Epithelial cell of esophagus (primary cell): ENCODE measurements around the gene PRDM13.
A peak's percentile ranks its signal among the peaks of the same experiment; 100 is the strongest.
"Not testable (repeated sequence)": the region's sequence is repeated elsewhere in the genome, so short reads cannot be mapped to it uniquely, and the experiment has no call there.

ENCODE experiments used
- DNase-seq: peaks from one replicate; pipeline ENCODE4 v3.0.0; 2010; ENCODE audit warnings: low read depth
- H3K4me3 ChIP-seq: 2 replicates; pipeline ENCODE4 v1.5.1; 2011; ENCODE audit warnings: mild to moderate bottlenecking, low read length, control low read depth
- TF ChIP-seq, protein P1 (sequence below): IDR thresholded peaks from 2 replicates; pipeline ENCODE4 v1.5.1; 2011; ENCODE audit warnings: low read depth, mild to moderate bottlenecking, low read length, control low read depth, inconsistent platforms; ENCODE audit not compliant: insufficient read depth; ENCODE audit errors: missing control alignments

PRDM13 gene

DNA sequence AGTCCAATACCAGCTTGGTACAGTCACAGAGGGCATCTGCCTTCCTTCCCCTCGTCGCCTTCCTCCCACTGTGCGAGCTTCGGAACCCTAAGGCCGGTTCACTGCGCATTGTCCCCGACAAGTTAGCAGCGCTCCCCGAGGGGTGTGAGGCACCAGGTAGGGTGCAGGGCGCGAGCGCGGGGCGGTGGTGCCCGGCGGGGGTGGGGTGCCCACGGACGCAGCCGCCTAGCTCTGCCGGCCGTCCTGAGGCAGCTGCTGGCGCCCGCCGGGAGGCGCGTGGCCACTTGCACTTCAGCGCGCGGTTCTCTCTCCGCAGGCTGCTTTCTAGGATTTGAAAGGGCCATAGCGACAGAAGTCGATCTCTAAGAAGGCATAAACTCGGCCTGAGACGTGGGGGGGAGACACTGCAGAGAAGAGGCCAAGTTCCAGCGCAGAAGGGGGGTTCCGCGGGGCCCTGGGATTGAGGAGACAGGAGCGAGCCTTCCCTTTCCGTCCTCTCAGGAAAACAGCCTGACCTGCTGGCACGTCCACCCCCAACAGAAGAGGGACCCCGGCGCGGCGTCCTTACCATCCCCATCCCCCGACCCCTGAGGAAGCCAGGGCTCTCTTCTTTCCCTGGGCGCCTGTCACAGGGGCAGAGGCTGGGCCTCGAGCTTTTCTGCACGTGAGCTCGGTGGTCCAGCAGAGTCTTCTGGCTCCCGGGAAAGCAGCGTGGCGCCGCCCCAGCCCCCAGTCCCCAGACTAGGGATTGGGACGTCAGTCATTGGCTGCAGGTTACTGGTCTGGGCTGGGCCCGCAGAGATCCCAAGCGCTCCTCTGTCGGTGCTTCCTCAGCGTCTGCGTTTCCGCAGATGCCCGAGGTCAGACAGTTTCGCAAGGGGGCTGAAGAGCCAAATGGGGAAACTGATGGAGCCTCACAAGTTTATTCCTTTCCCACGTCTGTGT, 15.6 kb upstream of the PRDM13 start:
- no peak for DNase-seq
- H3K4me3 ChIP-seq: no peak overlapping the region
- TF ChIP-seq, protein P1, sequence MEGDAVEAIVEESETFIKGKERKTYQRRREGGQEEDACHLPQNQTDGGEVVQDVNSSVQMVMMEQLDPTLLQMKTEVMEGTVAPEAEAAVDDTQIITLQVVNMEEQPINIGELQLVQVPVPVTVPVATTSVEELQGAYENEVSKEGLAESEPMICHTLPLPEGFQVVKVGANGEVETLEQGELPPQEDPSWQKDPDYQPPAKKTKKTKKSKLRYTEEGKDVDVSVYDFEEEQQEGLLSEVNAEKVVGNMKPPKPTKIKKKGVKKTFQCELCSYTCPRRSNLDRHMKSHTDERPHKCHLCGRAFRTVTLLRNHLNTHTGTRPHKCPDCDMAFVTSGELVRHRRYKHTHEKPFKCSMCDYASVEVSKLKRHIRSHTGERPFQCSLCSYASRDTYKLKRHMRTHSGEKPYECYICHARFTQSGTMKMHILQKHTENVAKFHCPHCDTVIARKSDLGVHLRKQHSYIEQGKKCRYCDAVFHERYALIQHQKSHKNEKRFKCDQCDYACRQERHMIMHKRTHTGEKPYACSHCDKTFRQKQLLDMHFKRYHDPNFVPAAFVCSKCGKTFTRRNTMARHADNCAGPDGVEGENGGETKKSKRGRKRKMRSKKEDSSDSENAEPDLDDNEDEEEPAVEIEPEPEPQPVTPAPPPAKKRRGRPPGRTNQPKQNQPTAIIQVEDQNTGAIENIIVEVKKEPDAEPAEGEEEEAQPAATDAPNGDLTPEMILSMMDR: no peak

DNA sequence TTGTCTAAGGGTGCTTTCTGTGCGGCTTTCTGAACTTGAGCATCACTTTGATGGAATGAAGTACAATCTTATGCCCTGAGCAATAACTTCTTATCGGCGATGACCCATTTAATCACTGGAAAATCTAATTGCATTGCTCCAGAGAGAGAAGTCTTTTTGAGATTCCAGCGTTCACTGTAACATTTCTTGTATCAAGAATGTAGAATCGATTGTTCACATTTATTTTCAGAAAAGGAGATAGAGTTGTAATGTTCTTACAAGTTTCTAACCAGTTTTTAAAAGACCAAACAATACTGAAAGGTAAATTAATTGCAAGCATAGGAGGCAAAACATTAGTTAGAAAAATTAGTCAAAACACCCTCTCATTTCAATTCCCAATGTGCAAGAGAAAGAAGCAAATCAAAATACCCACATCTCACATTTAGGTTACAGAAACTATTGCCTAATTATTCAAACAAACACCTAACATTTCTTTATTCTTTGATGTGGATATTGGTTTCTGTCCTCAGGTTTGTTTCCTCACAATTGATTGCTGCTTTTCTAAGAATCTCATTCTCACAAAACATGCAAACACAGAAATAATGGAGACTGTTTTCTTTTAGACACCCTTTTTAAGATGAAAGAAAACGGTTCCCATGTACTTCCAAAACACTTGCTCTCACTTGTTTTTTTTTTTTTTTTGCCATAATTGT, 14.8 kb upstream of the PRDM13 start:
- TF ChIP-seq, protein P1: no peak
- DNase-seq: no peak
- no peak overlapping the region for H3K4me3 ChIP-seq

DNA sequence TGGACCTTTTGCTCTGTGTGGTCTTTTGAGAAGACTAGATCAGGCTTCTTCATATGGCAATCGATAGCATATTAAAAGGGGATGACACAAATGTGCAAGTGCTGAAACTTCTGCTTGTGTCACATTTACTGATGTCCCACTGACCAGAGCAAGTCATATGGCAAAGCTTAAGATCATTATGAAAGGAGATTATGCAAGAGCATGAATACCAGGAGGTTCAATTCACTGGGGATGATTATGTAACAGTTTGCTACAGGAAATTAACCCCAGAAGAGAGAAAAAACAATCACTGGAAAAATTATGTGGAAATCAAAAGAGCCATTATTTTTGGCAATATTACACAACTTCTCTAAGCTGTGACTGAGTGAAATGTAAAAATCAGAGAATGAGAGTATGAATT, 13.7 kb upstream of the PRDM13 start:
- no peak overlapping the region for H3K4me3 ChIP-seq
- TF ChIP-seq, protein P1: no peak
- peak; percentile 51 for DNase-seq

DNA sequence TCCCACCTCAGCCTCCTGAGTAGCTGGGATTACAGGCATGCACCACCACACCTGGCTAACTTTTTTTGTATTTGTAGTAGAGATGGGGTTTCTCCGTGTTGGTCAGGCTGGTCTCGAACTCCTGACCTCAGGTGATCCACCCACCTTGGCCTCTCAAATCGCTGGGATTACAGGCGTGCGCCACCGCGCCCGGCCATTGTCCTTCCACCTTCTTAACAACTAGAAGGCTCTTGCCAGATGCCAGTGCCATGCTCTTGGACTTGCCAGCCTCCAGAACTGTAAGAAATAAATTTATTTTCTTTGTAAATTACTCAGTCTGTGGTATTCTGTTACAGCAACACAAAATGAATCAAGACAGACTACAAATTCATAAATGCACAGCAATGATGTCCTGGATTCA, 11.9 kb upstream of the PRDM13 start:
- not testable (repeated sequence) for DNase-seq, H3K4me3 ChIP-seq

DNA sequence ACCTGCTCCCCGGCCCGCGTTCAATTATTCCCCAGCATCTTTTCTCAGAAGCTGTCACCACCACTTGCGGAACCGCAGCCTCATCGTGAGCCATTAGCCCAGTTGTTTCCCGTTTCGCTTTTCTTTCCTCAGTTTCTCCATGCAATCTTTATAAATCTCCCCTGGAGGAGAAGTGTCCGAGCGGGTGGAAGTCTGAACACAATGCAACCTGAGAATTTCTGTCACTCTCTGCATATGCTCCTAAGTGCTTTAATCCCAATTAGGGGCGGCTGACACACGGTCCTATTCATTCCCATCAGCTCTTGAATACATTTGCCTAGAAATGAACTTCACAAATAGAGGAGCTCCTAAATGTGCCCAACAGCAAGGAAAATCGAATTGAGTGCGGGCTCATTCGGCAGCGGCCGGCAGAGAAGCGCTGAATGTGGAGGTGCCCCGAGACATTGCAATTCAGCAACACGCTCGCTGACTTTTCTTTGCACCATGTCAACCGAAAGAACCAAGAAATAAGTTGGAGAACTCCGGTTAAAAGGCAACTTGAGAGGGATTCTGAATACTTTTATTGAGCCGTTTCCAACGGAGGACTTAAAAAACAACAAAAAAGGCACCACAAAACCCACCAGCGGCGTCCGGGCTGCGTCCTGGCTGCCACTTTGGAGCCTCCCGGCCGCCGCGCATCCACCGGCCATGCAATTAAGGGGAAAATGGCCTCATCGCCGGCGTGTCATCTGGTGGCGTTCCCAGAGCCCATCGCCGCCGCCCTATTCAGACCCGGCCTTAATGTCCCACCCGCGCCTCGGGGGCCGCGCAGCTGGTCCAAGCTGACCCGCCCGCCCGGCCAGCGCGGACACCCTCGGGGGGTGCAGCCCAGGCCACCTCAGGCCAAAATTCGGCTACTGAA, 3.9 kb upstream of the PRDM13 start:
- TF ChIP-seq, protein P1: no peak
- no peak for DNase-seq
- no peak overlapping the region for H3K4me3 ChIP-seq

DNA sequence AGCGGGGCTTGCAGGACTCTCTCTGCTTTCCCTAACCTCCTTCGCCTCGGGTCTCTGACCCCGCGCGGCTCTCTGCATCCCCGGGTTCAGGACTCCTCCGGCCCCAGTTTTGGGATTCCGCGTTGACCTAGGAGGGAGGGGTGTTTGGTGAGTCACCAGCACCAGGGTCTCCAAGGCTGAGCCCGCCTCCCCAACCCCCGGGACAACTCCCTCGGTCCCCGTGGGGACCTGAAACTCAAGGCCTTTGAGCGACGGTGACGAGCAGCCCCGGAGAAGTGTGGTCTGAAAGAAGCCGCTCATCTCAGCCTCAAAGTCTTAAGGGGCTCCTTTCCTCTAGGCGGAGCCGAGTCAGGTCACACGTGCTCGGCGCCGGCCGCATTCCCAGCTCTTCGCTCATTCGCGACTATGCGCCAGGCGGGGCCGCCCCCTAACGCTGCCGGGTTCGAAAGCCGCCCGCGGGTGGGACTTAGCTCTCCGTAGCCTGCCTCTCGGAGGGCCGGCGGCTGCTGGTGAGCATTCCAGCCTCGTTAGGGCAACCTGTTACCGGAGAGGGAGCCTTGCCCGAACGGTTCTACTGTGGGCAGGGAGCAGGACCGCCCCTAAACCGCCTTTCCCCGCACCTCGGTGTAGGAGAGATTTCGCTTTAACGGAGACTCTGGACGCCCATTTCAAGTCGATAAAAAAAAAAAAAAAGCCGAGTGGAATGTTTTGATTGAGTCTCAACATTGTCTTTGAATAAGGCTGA, 3.0 kb upstream of the PRDM13 start:
- peak overlapping the region; percentile 9 for H3K4me3 ChIP-seq
- TF ChIP-seq, protein P1: no peak
- no peak for DNase-seq
